OCI-LY7 (cell line): ENCODE results near the gene NFIX.

Experiments
- CTCF ChIP-seq: fragments of 200-600 bp; sonication (generic); conservative IDR thresholded peaks from 2 replicates; pipeline ENCODE4 v1.5.1; 2014; ENCODE audit warnings: mild to moderate bottlenecking, antibody characterized with exemption, low read length, moderate library complexity, mixed read lengths
- EZH2phosphoT487 ChIP-seq: fragments of 200-600 bp; sonication (generic); IDR thresholded peaks from 2 replicates; pipeline ENCODE4 v1.6.1; 2018; ENCODE audit warnings: low read depth, borderline replicate concordance, mild to moderate bottlenecking, mixed run types, antibody characterized with exemption, low read length, moderate library complexity, mixed read lengths

GRCh38 chr19:13099073-13099999, 104.1 kb downstream of the NFIX start:
- TF ChIP-seq CTCF (no peak), EZH2phosphoT487 (no peak)
